Large intestine (tissue), 3 donors: Measurements from ENCODE around the gene TMEM266. TPM values are rescaled to one million over a fixed set of nuclear protein-coding genes. Genes with fewer than 3 reads are reported as not detected.

Source experiments
- DNase-seq, 2 donors: peaks; one replicate each; pipeline versions ENCODE4 v3.0.0 to v3.0.0-alpha.2; 2013
- H3K27ac ChIP-seq: one replicate; pipeline ENCODE4 v1.5.1; 2013; ENCODE audit warnings: low read length
- H3K27me3 ChIP-seq: 2 replicates; pipeline ENCODE4 v1.6.1; 2013; ENCODE audit warnings: low read length; ENCODE audit not compliant: control insufficient read depth, insufficient read depth
- H3K36me3 ChIP-seq: 2 replicates; pipeline ENCODE4 v1.6.1; 2013; ENCODE audit warnings: low read length; ENCODE audit not compliant: control insufficient read depth, insufficient read depth
- H3K4me1 ChIP-seq: one replicate; pipeline ENCODE4 v1.6.1; 2013; ENCODE audit warnings: low read length; ENCODE audit not compliant: control insufficient read depth, insufficient read depth
- H3K4me3 ChIP-seq: one replicate; pipeline ENCODE4 v1.5.1; 2013; ENCODE audit warnings: low read length
- H3K9me3 ChIP-seq: one replicate; pipeline ENCODE4 v1.6.1; 2013; ENCODE audit warnings: mild to moderate bottlenecking, low read depth, low read length, moderate library complexity; ENCODE audit not compliant: control insufficient read depth
- WGBS: methylation state at CpG from one replicate; pipeline ENCODE4 v1.1.5; 2013; ENCODE audit warnings: low lambda C conversion rate; ENCODE audit not compliant: insufficient coverage; 5-methylcytosine and 5-hydroxymethylcytosine counted together
- polyA plus RNA-seq: library from polyadenylated mRNA; unstranded; fragments of 120-200 nt; gene quantifications from one replicate; pipeline ENCODE4 v1.2.1, GENCODE V29; 2013

The TMEM266 gene
- polyA plus RNA-seq, 1 donor, result 1.3 TPM

GRCh38 chr15:76201536-76202255, 141.9 kb downstream of the TMEM266 start:
- Histone ChIP-seq H3K27me3 (no peaks in the 10 kb centered on the region), H3K36me3 (peaks cover 10% of the 10 kb centered on the region), H3K4me3 (no peak overlapping the region), H3K27ac (no peak overlapping the region), H3K4me1 (peaks cover 5% of the 10 kb centered on the region), H3K9me3 (peaks cover 3% of the 10 kb centered on the region)
- DNase-seq, result no peak
- WGBS, result no CpG with 5 or more reads among the region's 6 CpGs

- peaks cover 13% of the 10 kb centered on the region for H3K36me3 ChIP-seq
- no peak overlapping the region for H3K4me3 ChIP-seq
- H3K27me3 ChIP-seq, result no peaks in the 10 kb centered on the region
- DNase-seq, result no peak
- H3K9me3 ChIP-seq, result peaks cover 3% of the 10 kb centered on the region
- no peaks in the 10 kb centered on the region for H3K4me1 ChIP-seq
- no peak overlapping the region for H3K27ac ChIP-seq
- no CpG with 5 or more reads among the region's 23 CpGs for WGBS
Observed at GRCh38 chr15:76203346-76204108, 143.7 kb downstream of the TMEM266 start.

GRCh38 chr15:76204109-76204845, 144.5 kb downstream of the TMEM266 start:
- peaks cover 17% of the 10 kb centered on the region for H3K36me3 ChIP-seq
- no peak overlapping the region for H3K27ac ChIP-seq
- H3K9me3 ChIP-seq, result peaks cover 3% of the 10 kb centered on the region
- no peak for DNase-seq
- no peaks in the 10 kb centered on the region for H3K27me3 ChIP-seq
- H3K4me1 ChIP-seq, result no peaks in the 10 kb centered on the region
- H3K4me3 ChIP-seq, result no peak overlapping the region
- no CpG with 5 or more reads among the region's 18 CpGs for WGBS

GRCh38 chr15:76204916-76205460, 145.2 kb downstream of the TMEM266 start:
- Histone ChIP-seq H3K27ac (no peak overlapping the region), H3K27me3 (no peaks in the 10 kb centered on the region), H3K4me1 (no peaks in the 10 kb centered on the region), H3K36me3 (peaks cover 22% of the 10 kb centered on the region), H3K9me3 (peaks cover 3% of the 10 kb centered on the region), H3K4me3 (no peak overlapping the region)
- no peak for DNase-seq
- 92% methylated on average over 2 of the region's 11 CpGs for WGBS

- Histone ChIP-seq H3K4me1 (no peaks in the 10 kb centered on the region), H3K36me3 (peaks cover 29% of the 10 kb centered on the region), H3K27ac (no peak overlapping the region), H3K27me3 (no peaks in the 10 kb centered on the region), H3K4me3 (no peak overlapping the region), H3K9me3 (peaks cover 3% of the 10 kb centered on the region)
- no CpG with 5 or more reads among the region's 4 CpGs for WGBS
- peak in 1 of 2 donors; percentile 24 for DNase-seq
Observed at GRCh38 chr15:76206325-76206976, 146.7 kb downstream of the TMEM266 start.

GRCh38 chr15:76208084-76208785, 148.4 kb downstream of the TMEM266 start:
- Histone ChIP-seq H3K27ac (no peak overlapping the region), H3K27me3 (no peaks in the 10 kb centered on the region), H3K36me3 (peaks cover 40% of the 10 kb centered on the region), H3K9me3 (peaks cover 3% of the 10 kb centered on the region), H3K4me1 (no peaks in the 10 kb centered on the region), H3K4me3 (no peak overlapping the region)
- DNase-seq, result no peak
- no CpG with 5 or more reads among the region's 8 CpGs for WGBS

- Histone ChIP-seq H3K9me3 (peaks cover under 1% of the 10 kb centered on the region), H3K4me3 (no peak overlapping the region), H3K27ac (no peak overlapping the region), H3K4me1 (no peaks in the 10 kb centered on the region), H3K36me3 (peaks cover 46% of the 10 kb centered on the region), H3K27me3 (no peaks in the 10 kb centered on the region)
- DNase-seq, result no peak
- no CpG with 5 or more reads among the region's 2 CpGs for WGBS
Observed at GRCh38 chr15:76208786-76209424, 149.1 kb downstream of the TMEM266 start.

- Histone ChIP-seq H3K36me3 (peaks cover 52% of the 10 kb centered on the region), H3K4me3 (no peak overlapping the region), H3K27ac (no peak overlapping the region), H3K27me3 (no peaks in the 10 kb centered on the region), H3K4me1 (no peaks in the 10 kb centered on the region), H3K9me3 (no peaks in the 10 kb centered on the region)
- WGBS, result no CpG with 5 or more reads among the region's 1 CpG
- no peak for DNase-seq
Observed at GRCh38 chr15:76209523-76209922, 149.7 kb downstream of the TMEM266 start.

- WGBS, result no CpG with 5 or more reads among the region's 3 CpGs
- Histone ChIP-seq H3K27ac (no peak overlapping the region), H3K4me1 (no peaks in the 10 kb centered on the region), H3K9me3 (no peaks in the 10 kb centered on the region), H3K27me3 (no peaks in the 10 kb centered on the region), H3K4me3 (no peak overlapping the region), H3K36me3 (peaks cover 56% of the 10 kb centered on the region)
- DNase-seq, result no peak
Observed at GRCh38 chr15:76209942-76210341, 150.2 kb downstream of the TMEM266 start.
